NCI-H2107 treated with DMSO at 0.1 percent for 48 hours (cell line): ENCODE results near the gene GTF2H4.
A peak's percentile ranks its signal among the peaks of the same experiment; 100 is the strongest.

Source experiments
- DNase-seq: peaks from one replicate; lab custom pipeline; 2025; ENCODE audit not compliant: unreplicated experiment; lab: John Stamatoyannopoulos, UW

Gene GTF2H4

DNA sequence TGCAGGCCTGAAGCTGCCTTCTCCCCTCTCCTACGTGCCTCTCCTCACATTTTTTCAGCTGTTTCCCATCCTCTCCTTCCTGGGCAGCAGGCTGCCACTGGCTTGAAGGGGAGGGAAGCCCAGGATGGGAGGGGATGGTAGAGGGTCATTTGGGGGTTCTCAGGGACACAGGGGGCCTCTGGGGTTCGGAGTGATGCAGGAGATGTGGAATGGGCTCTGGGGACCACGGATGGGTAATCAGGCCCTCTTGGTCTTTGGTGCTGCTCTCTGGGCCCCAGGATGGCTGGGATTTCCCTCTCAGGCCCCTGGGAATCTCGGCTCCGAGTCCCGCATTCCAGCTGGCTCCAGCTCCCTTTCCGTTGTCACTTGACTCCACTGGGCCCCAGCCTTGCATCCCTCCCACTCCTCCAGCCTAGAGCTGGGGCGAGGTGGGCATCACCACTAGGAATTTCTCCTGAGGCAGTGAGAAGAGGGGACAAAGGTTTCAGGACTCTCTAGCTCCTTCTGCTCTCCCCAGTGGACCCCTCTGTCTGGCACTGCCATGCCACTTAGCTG lies 25.7 kb upstream of the GTF2H4 start:
- DNase-seq, result no peak

DNA sequence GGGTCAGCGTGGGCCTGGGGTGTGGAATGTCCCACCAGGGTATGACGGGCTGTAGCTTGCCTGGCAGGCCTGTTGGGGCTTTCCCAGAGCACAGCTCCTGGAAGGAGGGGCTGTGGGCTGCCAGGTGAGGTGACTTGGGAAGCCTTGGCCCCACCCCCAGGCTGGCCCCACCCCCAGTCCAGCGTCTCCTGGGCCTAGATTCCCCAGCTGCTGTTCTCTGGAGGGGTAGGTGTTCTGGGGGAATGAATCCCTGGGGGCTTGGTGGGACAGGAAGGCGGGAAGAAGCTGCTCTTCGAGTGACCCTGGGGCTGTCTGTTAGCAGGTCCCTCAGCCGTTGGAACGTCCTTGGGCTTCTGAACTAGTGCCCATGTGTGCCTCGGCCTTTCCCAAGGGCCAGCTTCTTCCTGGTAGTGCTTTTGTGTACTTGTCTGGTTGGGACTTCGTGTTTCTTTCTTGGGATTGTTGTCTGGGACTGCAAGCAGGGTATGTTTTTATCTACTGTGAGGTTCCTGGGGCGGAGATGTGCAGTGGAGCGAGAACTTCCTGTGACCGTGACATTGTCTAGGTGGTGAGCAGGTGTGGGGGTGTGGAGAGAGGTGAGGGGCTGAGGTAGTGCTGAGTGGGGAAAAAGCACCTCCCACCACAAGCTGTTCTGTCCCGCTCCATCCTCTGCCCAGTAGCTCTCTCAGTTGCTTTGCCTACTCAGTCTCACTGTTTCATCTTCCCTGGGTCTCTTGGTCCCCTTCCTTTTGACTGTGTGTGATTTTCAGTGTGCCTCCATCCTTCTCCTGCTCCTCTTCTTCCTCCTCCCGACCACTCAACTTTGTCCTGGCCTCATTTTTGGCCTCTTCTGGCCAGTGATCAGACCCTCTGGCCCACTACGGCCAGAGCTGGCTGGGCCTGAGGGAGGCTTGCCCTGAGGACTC lies 25.0 kb upstream of the GTF2H4 start:
- DNase-seq, result peak; percentile 52

DNA sequence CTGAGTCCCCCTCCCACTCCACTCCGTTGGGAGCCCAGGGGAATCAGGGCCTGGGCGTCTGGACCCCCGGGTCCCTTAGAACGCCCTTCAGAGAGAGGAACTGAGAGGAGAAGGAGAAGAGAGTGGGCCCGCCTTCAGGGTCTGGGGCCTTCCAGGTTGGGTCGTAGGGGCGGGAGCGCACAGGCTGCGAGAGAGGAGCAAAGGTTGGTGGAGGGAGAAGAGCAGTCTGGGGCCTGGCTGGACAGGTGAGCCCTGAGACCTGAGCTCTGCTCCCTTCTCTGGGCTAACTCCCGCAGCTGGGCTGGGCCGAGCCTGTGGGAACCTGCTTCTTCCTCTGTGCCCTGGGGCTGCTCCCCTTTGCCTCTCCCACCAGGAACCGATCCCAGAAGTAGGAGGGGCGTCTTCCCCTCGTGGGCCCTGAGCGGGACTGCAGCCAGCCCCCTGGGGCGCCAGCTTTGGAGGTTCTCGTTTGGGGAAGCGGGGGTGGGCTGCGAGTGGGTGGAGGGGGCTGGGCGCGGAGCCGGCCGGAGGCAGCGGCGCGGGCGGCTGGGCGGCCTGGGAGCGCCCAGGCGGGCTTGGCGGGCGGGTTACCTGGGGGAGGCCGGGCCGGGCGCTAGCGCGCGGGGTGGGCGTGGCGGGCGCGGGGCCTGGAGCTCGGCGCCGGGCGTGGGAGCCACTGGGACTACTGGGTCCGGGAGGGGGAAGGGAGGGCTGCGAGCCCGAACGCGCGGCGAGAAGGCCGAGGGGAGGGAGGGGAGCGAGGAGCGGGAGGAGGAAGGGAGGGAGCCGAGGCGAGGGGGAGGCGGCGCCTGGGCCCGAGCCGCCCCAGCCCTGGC lies 24.1 kb upstream of the GTF2H4 start, which contains the start of gene DDR1:
Gene DDR1, plus strand, starts transcription at position 835 of the 836 bp plus-strand sequence. CDS start 4,211 bp downstream, outside the sequence.
- peak; percentile 1 for DNase-seq

DNA sequence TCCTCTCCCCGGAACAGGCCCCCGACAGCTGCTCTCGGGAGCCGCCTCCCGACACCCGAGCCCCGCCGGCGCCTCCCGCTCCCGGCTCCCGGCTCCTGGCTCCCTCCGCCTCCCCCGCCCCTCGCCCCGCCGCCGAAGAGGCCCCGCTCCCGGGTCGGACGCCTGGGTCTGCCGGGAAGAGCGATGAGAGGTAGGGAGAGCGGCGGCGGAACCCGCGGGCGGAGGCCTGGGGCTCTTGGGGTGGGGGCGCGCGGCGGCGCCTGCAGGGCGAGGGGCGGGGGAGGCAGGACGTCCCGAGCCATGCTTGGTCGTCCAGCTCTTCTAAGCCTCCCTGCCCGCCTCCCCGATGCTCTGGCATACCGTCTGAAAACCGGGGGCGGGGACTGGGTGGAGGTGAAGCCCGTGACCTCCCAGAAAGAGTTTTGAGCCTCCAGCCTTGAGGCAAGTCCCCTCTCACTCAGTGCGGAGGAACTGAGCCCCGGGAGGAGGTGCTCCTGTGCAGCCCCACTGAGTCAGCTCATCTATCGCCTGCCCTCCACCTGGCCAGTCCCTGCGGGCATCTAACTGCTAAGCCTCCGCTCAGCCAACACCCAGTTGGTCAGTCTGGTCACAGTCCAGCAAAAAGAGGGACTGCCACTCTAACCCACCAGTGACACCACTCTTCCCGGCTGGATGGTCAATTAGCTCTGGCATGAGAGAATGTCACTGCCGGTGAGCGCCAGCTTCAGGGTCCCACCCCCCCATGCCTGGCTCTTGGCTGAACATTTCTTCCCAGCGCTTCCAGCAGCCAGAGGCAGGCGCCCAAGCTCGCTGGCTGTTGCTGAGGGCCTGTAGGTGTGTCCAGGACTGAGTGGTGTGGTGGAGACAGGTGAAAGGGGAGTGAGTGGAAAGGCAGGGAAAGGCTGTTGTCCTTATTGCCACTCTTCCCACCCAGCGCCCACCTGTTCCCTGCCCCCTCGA lies 23.2 kb upstream of the GTF2H4 start:
- peak; percentile 3 for DNase-seq

DNA sequence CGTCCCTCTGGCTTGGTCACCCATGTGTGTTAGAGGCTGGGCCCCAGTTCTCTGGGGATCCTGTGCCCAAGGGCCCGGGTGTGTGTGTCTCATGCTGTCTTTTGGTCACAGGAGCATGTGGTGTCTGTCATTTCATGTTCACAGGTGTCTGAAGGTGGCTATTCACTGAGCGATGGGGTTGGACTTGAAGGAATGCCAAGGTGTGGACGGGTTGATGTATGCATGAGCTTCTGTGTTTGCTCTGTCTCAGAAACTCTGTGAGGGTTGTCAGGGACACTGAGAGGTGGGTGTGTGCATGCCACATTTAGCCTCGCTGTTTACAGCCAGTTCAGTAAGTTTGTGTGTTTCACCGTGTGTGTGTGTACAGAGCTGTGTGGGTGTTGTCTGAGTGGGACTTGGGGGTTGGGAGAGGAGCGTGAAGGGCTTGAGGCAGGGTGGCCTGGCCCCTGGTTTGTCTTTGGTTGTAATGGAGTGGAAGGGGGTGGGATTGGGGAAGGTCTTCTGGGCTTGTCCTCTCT lies 22.5 kb upstream of the GTF2H4 start:
- no peak for DNase-seq

DNA sequence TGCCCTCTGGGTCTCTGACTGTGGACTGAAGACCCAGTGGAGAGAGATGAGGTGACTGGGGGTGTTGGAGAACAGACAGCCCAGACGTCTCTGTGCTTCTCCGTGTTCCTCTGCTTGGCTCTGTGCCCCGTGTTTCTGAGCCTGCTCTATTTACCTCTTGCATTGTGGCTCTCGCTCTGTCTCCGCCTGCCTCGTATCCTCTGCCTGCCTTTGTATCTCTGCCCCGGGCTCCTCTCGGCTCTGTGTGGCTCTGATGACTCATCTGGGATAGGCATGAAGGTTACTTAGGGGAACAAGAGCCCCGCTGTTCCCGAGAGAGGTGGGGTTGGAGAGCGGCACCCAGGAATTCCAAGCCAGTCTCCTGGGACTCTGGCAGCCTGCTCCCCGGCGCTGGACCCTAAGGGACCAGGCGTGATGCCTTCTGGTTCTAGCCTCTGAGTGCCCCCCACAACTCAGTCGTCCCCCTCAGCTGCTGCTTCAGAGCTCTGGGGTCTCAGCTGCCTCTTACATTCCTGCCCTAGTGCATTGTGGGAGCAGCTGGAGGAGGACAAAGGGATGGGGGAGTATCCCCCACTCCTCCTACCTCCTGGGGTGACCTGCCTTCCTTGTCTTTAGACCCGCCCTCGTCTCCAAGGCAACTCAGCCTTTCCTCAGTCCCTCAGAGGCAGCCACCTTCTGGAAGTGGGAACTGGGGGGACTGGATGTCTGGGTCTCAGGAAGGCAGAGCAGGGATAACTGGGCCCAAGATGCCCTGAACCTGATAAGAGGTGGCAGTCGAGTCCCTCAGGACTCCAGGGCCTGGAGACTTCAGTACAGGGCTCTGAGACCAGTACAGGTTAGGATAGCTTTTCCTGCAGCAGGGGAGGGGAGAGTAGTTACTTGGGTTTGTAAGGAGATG lies 21.8 kb upstream of the GTF2H4 start:
- DNase-seq, result peak; percentile 58

DNA sequence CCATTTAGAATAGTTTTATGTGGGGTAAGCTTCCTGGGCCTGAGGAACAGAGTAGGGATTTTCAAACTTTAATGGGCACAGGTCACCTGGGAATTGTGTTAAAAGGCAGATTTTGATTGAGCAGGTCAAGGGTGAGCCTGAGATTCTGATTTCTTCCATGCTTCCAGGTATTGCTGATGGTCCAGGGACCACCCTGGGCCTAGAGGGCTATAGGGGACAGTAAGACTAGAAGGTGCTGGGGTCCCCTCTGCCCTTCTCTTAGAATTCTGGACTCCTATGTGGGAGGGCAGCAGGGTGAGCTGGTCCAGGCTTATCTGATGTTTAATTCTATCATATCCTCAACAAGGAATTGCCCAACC lies 21.1 kb upstream of the GTF2H4 start:
- DNase-seq, result no peak

DNA sequence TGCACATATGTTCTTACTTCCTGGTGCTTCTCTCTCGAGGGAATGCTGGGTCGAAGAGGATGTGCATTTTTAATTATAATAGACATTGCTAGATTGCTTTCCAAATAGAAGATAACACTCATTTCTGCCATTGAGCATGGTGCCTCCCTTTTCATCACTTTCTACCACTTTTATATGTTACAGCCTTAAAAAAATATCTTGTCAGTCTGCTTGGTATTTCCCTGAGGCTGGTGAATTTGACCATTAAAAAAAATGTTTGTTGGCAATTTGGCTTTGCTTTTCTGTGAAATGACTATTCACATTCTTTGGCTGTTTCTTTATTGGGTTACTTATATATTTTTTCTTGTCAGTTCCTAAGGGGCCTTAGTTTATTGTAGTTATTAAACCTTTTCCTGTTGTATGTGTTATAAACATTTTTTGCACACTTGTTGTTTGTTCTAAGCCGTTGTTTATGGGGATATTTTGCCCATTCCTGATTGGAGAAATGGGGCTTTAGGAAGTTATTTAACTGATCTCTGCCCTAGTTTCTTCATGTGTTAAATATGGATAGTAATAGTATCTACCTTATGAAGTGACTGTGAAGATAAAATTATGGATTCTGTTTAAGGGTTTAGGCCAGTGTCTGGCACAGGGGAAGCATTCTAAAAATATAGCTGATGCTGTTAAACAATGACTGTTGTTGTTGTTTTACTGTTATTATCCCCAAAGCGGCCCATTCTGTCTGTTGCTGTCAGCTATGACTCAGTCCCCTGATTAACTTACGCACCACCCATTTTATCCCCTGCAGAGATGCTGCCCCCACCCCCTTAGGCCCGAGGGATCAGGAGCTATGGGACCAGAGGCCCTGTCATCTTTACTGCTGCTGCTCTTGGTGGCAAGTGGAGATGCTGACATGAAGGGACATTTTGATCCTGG lies 19.8 kb upstream of the GTF2H4 start:
- no peak for DNase-seq

DNA sequence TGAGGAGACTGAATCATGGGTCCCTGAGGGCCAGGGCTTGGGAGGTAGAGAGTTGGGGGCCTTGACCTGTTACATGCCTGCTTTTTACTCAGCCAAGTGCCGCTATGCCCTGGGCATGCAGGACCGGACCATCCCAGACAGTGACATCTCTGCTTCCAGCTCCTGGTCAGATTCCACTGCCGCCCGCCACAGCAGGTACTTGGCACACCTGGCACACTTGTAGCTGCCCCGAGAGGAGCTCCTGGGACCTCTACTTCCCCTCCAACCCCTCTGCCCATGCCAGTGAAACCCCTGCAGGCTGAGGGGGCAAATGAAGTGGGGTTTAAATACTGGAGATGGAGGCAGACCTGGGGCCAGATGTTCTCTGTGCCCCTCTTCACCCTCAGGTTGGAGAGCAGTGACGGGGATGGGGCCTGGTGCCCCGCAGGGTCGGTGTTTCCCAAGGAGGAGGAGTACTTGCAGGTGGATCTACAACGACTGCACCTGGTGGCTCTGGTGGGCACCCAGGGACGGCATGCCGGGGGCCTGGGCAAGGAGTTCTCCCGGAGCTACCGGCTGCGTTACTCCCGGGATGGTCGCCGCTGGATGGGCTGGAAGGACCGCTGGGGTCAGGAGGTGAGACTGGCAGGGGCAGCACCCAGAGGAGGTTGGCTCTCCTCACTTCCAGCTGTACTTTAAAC lies 19.1 kb upstream of the GTF2H4 start:
- DNase-seq, result no peak

DNA sequence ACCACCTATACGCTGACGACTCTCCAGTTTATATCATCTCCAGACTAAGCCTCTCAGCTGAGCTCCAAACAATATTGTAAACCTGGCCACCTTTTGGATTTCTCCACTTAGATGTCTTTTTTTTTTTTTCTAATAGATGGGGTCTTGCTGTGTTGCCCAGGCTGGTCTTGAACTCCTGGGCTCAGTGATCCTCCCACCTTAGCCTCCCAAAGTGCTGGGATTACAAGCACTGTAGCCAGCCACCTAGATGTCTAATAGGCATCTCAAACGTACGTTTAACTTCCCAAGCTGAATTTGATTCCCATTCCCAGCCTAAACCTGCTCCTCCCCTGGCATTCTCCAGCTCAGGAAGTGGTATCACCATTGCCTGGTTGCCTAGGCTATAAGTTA lies 18.5 kb upstream of the GTF2H4 start:
- DNase-seq, result no peak

DNA sequence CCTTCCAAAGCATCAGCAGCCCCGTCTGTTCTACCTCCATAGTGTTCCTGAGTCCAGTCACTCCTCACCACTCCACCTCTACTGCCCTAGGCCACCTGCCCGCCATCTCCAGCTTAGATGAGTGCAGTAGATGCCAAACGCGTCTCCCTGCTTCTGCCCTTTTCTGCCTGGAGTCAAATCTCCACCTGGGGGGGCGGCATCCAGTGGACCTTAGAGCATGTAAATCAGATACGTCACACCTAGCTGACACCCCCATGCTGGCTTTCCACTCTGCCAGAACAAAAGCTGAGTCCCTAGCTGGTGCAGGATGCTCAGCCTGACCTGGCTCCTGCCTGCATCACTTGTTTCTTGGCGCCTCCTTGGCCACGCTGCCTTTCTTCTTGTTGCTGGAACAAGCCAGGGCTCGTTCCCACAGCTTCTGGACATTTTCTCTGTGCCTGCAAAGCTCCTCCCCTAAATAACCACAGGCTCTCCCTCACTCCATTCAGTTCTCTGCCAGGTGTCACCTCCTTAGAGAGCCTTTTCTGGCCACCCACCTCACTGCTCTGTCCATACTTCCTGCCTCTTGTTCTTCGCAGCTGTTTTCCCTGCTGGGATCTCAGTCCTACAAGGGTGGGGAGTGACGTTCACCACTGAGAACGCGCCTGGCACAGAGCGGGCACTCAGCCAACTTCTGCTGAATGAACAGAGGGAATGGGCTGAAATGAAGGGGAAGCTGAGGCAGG lies 17.9 kb upstream of the GTF2H4 start:
- peak; percentile 66 for DNase-seq

DNA sequence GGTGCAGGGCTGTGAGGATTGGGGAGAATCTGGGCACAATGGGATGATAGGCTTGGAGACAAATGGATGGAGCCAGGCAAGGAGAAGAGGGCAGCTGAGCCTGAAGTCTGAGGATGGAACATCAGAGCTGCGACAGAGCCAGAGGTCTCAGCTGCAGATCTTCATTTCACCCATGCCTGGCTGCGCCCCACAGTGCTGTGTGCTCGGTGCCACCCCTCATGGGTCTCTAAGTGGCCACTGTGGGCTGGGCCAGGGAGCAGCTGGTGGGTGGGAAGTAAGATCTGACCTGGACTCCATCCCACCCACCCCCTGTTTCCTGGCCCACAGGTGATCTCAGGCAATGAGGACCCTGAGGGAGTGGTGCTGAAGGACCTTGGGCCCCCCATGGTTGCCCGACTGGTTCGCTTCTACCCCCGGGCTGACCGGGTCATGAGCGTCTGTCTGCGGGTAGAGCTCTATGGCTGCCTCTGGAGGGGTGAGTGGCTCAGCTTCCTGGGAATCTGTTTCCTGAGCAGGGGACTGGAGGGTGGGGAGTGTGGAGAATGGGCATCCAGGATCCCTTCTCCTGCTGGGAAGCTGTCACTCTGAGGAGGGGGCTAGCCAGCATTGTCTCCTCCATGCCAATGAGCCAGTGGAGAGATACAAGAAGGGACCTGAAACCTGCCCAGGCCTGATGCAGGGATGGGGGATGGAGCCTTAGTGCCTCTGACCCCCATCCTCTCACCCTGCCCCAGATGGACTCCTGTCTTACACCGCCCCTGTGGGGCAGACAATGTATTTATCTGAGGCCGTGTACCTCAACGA lies 17.2 kb upstream of the GTF2H4 start:
- no peak for DNase-seq

DNA sequence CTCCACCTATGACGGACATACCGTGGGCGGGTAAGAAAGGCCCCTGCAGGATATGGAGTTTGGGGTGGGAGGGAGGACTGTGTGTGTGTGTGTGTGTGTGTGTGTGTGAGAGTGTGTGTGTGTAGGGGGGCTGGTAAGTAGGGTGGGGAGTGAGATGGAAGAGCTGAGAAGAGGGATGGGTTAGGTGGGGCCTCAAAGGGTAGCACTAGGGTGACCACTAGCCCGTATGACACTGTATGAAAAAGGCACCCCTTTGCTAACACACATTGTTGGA lies 16.6 kb upstream of the GTF2H4 start:
- no peak for DNase-seq

DNA sequence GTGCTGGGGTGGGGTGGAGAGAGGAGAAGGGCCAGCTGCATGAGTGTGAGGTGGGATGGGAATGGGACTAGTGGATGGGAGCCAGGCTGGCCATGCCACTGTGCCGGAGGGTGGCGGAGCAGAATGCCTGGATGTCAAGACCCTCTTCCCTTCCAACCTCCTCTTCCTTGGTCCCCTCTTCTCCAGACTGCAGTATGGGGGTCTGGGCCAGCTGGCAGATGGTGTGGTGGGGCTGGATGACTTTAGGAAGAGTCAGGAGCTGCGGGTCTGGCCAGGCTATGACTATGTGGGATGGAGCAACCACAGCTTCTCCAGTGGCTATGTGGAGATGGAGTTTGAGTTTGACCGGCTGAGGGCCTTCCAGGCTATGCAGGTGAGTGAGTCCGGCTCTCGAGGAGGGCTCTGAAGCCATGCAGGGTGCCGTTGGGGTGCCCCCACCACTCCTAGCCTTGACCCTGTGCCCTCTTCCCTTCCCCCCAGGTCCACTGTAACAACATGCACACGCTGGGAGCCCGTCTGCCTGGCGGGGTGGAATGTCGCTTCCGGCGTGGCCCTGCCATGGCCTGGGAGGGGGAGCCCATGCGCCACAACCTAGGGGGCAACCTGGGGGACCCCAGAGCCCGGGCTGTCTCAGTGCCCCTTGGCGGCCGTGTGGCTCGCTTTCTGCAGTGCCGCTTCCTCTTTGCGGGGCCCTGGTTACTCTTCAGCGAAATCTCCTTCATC lies 16.0 kb upstream of the GTF2H4 start:
- DNase-seq, result no peak

DNA sequence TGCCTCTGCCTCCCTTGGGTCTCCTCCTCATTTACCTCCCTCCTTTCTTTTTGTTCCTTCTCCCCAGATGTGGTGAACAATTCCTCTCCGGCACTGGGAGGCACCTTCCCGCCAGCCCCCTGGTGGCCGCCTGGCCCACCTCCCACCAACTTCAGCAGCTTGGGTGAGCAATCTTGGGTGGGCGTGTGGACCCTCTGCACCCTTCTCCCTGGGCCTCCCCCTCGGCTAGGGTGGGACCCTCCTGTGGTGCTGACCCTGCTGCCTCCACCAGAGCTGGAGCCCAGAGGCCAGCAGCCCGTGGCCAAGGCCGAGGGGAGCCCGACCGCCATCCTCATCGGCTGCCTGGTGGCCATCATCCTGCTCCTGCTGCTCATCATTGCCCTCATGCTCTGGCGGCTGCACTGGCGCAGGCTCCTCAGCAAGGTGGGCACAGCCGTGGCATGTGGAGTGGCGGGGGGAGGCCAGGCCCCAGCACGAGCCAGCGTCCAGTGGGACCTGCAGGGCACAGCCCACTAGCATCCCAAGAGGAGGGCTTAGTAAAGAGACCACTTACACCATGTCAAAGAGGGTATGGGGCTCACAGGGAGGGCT lies 14.9 kb upstream of the GTF2H4 start:
- no peak for DNase-seq
